ENCODE results near the gene GAPT.

DNA sequence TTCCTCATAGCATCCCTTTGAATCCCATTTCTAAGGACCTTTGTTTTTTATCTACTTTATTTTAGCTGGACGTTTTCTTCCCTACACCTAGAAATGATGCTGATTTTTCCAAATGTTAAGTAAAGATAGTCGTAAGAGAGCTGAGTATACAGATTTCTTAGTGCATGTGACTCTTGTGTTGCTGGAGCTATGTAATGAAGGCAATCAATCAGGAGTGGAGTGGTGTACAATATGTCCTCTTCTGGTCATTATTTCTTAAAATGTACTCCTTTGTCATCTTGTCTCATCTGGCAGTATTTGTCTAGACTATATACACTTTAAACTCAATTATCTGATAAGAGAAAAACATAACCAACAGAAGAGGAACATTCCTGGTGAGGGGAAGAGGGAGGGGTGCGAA lies 13.5 kb downstream of the GAPT start:
- TF ChIP-seq, protein P1, sequence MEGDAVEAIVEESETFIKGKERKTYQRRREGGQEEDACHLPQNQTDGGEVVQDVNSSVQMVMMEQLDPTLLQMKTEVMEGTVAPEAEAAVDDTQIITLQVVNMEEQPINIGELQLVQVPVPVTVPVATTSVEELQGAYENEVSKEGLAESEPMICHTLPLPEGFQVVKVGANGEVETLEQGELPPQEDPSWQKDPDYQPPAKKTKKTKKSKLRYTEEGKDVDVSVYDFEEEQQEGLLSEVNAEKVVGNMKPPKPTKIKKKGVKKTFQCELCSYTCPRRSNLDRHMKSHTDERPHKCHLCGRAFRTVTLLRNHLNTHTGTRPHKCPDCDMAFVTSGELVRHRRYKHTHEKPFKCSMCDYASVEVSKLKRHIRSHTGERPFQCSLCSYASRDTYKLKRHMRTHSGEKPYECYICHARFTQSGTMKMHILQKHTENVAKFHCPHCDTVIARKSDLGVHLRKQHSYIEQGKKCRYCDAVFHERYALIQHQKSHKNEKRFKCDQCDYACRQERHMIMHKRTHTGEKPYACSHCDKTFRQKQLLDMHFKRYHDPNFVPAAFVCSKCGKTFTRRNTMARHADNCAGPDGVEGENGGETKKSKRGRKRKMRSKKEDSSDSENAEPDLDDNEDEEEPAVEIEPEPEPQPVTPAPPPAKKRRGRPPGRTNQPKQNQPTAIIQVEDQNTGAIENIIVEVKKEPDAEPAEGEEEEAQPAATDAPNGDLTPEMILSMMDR (IDR thresholded peaks at IDR 0.05; ENCODE audit: extremely low read depth in 1 of 2, insufficient read depth in 1 of 2, low read depth in 1 of 2, low read length in 2 of 2): no peak
- no peak for TF ChIP-seq MYC (IDR thresholded peaks at IDR 0.05; ENCODE audit: low read depth, low read length)
- no peak for TF ChIP-seq POLR2AphosphoS5 (IDR thresholded peaks at IDR 0.05; ENCODE audit: insufficient read depth, low read depth, low read length)
- TF ChIP-seq EZH2 (IDR thresholded peaks at IDR 0.05; ENCODE audit: borderline replicate concordance, low read depth, low read length, severe bottlenecking): no peak
- TF ChIP-seq, protein P2, sequence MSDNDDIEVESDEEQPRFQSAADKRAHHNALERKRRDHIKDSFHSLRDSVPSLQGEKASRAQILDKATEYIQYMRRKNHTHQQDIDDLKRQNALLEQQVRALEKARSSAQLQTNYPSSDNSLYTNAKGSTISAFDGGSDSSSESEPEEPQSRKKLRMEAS (IDR thresholded peaks at IDR 0.05; ENCODE audit: insufficient read depth, insufficient read length): no peak
- TF ChIP-seq POLR2A (IDR thresholded peaks at IDR 0.05; ENCODE audit: low read depth, low read length): no peak
- no peak for TF ChIP-seq JUN (IDR thresholded peaks at IDR 0.05; ENCODE audit: borderline replicate concordance, insufficient read depth, insufficient read length, low read depth)
- no peak for TF ChIP-seq GATA2 (IDR thresholded peaks at IDR 0.05; ENCODE audit: insufficient read depth, insufficient read length, low read depth, low read length)

All from endothelial cell of umbilical vein (primary cell).